ENCODE data around the gene ANKRD42. TPM values are rescaled to one million over a fixed set of nuclear protein-coding genes. Genes with fewer than 3 reads are reported as not detected.

The ANKRD42 gene
- total and polyA plus RNA-seq, 5 donors from 2014 or later: 1.3 to 4.2 (median 3.2) TPM

DNA sequence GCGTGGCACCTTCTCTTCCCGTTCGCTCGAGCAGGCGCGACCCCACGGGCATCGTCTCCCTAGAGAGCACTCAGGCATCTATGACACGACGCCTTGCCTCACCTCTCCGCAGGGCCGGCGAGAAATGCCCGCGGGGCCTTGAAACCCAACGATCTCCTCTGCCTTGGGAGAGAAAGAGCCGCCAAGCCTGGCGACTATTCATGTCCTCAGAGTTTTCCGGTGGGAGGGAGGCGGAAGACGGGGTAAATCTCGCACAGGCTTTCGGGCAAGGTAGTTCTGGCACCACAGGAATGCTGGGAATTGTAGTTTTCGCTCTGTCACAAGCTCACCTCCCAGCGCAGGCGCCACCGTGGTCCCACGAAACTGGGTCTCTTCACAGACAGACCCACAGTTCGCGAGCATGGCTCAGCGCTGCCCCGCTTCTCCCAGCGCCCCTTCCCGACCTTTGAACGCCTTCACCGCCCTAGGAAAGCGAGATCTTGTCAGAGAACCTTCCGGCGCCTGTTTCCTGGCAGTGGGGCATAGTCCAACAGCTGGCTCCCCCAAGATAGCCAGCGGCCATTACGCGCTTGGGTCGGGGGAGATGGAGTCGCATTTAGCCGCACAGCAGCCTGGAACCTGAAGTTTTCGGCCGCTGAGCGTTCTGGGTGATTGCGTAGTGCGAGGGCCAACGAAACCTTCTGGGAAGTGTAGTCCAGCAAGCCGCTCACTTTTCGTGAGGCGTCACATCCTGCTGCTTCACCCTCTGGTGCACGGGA lies 92.4 kb downstream of the ANKRD42 start, which contains the start of gene CCDC90B:
CCDC90B (minus strand) TSS at position 597 of the 758 bp plus-strand sequence; CDS start at position 202, 395 bp downstream.
- Mint-ChIP-seq H3K4me1 (peaks cover 12 to 50% (median 36%) of the 10 kb centered on the region in 4 donors), H3K27me3 (peaks cover 14% of the 10 kb centered on the region), H3K27ac (peak within 1 kb of the TSS; percentile 93 to 100 (median 98))

DNA sequence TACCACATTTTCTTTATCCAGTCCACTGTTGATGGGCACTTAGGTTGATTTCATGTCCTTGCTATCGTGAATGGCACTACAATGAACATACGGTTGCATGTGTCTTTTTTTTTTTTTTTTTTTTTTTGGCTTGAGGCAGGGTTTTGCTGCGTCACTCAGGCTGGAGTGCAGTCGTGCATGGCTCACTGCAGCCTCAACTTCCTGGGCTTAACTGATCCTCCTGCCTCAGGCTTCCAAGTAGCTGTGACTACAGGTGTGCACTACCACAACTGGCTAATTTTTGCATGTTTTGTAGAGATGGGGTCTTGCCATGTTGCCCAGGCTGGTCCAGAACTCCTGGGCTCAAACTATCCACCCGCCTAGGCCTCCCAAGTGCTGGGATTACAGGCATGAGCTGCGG lies 94.1 kb downstream of the ANKRD42 start:
- no peak overlapping the region for H3K27ac ChIP-seq (ENCODE audit: insufficient read depth, low read length, poor library complexity, severe bottlenecking)
- peak overlapping the region in 2 of 3 donors; percentile 14 to 98 for H3K27ac Mint-ChIP-seq
- peak overlapping the region in 1 of 4 donors; percentile 59 for H3K4me3 Mint-ChIP-seq

More for the DNA sequence above, 92.4 kb downstream of the ANKRD42 start, which contains the start of gene CCDC90B:
- DNase-seq: peak; percentile 91 to 98 (median 97)
- Histone ChIP-seq H3K9me3 (ENCODE audit: control insufficient read depth in 2 of 2, low read length in 2 of 2) (no peaks in the 10 kb centered on the region), H3K36me3 (ENCODE audit: control insufficient read depth, insufficient read depth, low read length) (no peaks in the 10 kb centered on the region), H3K4me1 (ENCODE audit: control insufficient read depth, insufficient read depth, low read length, poor library complexity, severe bottlenecking) (peaks cover 16% of the 10 kb centered on the region), H3K27ac (ENCODE audit: insufficient read depth, low read length, poor library complexity, severe bottlenecking) (peak within 1 kb of the TSS; percentile 98), H3K27me3 (ENCODE audit: control insufficient read depth, insufficient read depth, low read length) (no peaks in the 10 kb centered on the region), H3K4me3 (ENCODE audit: low read depth, low read length) (peak within 1 kb of the TSS; percentile 93)
- Mint-ChIP-seq H3K36me3 (no peaks in the 10 kb centered on the region), H3K9me3 (peaks cover 0 to 4% (median 0%) of the 10 kb centered on the region in 7 donors), H3K4me3 (peak within 1 kb of the TSS; percentile 94 to 99 (median 98))
- peak; percentile 91 to 92 for ATAC-seq (ENCODE audit: low read depth in 2 of 2)

DNA sequence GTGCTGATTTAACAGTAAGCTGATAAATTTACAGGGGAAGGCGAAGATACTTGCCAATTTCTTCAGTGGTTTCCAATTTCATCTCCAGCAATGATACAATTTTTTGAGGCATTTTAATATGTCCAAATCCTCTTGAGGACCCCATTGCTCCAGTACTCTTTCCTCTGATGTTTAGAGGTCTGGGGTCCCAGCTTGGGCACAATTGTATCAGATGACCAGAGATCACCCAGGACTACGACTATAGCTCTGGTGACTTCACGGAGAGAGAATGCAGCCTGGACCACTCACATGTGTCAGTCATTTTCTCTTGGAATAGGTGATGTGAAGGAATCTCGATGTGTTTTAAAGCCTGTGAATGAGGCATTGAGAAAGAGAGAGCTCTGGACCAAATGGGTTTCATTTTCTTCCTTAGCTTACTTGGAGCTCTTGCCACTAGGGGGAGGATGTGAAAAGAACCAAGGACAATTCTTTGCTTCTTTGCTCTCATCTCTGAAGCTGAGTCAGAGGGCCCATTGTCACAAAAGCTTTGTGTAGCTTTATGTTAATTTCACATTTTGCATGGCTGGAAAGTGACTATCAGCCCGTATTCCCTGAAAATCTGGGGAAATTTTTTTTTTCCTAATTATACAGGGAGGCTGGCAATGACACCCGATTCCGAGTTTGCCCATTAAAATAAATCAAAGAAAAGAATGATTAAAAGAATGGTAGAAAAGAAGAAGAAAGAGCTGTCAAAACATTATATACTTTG lies 99.4 kb downstream of the ANKRD42 start:
- no peaks in the 10 kb centered on the region for H3K9me3 Mint-ChIP-seq

More for the DNA sequence above, 94.1 kb downstream of the ANKRD42 start:
- peaks cover 7% of the 10 kb centered on the region for H3K27me3 ChIP-seq (ENCODE audit: control insufficient read depth, insufficient read depth, low read length)
- peaks cover 14% of the 10 kb centered on the region for H3K27me3 Mint-ChIP-seq
- ATAC-seq (ENCODE audit: low read depth in 2 of 2) (no peak), DNase-seq (no peak)
- peaks cover 16% of the 10 kb centered on the region for H3K4me1 ChIP-seq (ENCODE audit: control insufficient read depth, insufficient read depth, low read length, poor library complexity, severe bottlenecking)
- H3K36me3 Mint-ChIP-seq: no peaks in the 10 kb centered on the region
- H3K4me3 ChIP-seq (ENCODE audit: low read depth, low read length): no peak overlapping the region
- no peaks in the 10 kb centered on the region for H3K9me3 ChIP-seq (ENCODE audit: control insufficient read depth in 2 of 2, low read length in 2 of 2)
- peaks cover 12 to 35% (median 29%) of the 10 kb centered on the region in 4 donors for H3K4me1 Mint-ChIP-seq
- H3K9me3 Mint-ChIP-seq: peaks cover 0 to 4% (median 0%) of the 10 kb centered on the region in 7 donors
- H3K36me3 ChIP-seq (ENCODE audit: control insufficient read depth, insufficient read depth, low read length): no peaks in the 10 kb centered on the region

DNA sequence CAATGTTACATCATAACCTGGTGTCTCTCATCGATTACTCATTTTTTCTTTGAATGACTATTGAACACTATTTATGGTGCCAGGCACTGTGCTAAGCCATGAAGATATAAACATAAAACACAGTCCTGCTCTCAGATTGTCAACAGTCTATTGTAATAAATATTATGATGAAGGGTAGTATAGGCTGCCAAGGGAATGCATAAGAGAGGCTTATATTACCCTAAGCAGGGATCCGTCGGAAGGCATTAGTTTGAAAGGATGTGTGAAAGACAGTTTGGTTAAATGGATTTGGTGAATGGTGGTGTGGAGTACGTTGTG lies 99.9 kb downstream of the ANKRD42 start:
- peak overlapping the region in 1 of 4 donors; percentile 7 for H3K4me3 Mint-ChIP-seq
- H3K27me3 Mint-ChIP-seq: peaks cover 31% of the 10 kb centered on the region
- H3K4me1 Mint-ChIP-seq: peaks cover 3 to 6% (median 6%) of the 10 kb centered on the region in 4 donors

More for the DNA sequence above, 99.4 kb downstream of the ANKRD42 start:
- Mint-ChIP-seq H3K4me1 (peaks cover 3 to 6% (median 6%) of the 10 kb centered on the region in 4 donors), H3K36me3 (no peaks in the 10 kb centered on the region), H3K27me3 (peaks cover 30% of the 10 kb centered on the region), H3K4me3 (peak overlapping the region in 2 of 4 donors; percentile 26 to 34), H3K27ac (no peak overlapping the region)
- no peaks in the 10 kb centered on the region for H3K4me1 ChIP-seq (ENCODE audit: control insufficient read depth, insufficient read depth, low read length, poor library complexity, severe bottlenecking)
- ATAC-seq (ENCODE audit: low read depth in 2 of 2) (peak; percentile 77 to 79), DNase-seq (peak in 2 of 3 donors; percentile 28 to 69)
- H3K27me3 ChIP-seq (ENCODE audit: control insufficient read depth, insufficient read depth, low read length): peaks cover 10% of the 10 kb centered on the region
- H3K27ac ChIP-seq (ENCODE audit: insufficient read depth, low read length, poor library complexity, severe bottlenecking): no peak overlapping the region
- peak overlapping the region; percentile 47 for H3K4me3 ChIP-seq (ENCODE audit: low read depth, low read length)
- H3K9me3 ChIP-seq (ENCODE audit: control insufficient read depth in 2 of 2, low read length in 2 of 2): no peaks in the 10 kb centered on the region
- no peaks in the 10 kb centered on the region for H3K36me3 ChIP-seq (ENCODE audit: control insufficient read depth, insufficient read depth, low read length)

DNA sequence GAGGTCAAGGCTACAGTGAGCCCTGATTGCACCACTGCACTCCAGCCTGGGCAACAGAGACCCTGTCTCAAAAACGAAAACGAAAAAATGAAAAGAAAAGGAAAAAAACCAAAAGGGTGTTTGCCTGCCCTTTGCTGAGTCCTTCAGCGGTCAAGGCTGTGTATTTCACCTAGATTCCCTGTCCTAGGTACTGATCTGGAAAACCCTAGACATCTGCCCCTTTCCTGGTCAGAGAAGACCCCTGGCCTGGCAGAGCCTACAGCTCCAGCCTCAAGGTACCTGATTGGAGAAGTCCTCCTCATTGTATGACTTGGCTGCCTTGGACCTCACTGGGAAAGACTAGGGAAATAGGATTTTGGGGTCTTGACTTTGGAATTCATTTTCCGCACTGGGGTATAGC lies 100.7 kb downstream of the ANKRD42 start:
- Histone ChIP-seq H3K27ac (ENCODE audit: insufficient read depth, low read length, poor library complexity, severe bottlenecking) (no peak overlapping the region), H3K9me3 (ENCODE audit: control insufficient read depth in 2 of 2, low read length in 2 of 2) (no peaks in the 10 kb centered on the region), H3K27me3 (ENCODE audit: control insufficient read depth, insufficient read depth, low read length) (peaks cover 10% of the 10 kb centered on the region), H3K4me3 (ENCODE audit: low read depth, low read length) (no peak overlapping the region), H3K4me1 (ENCODE audit: control insufficient read depth, insufficient read depth, low read length, poor library complexity, severe bottlenecking) (no peaks in the 10 kb centered on the region), H3K36me3 (ENCODE audit: control insufficient read depth, insufficient read depth, low read length) (no peaks in the 10 kb centered on the region)
- no peaks in the 10 kb centered on the region for H3K9me3 Mint-ChIP-seq
- H3K4me1 Mint-ChIP-seq: peaks cover 3 to 6% (median 6%) of the 10 kb centered on the region in 4 donors
- no peak overlapping the region for H3K27ac Mint-ChIP-seq
- H3K4me3 Mint-ChIP-seq: no peak overlapping the region
- DNase-seq: no peak
- ATAC-seq (ENCODE audit: low read depth in 2 of 2): no peak
- H3K27me3 Mint-ChIP-seq: peaks cover 33% of the 10 kb centered on the region
- no peaks in the 10 kb centered on the region for H3K36me3 Mint-ChIP-seq

More for the DNA sequence above, 99.9 kb downstream of the ANKRD42 start:
- H3K36me3 Mint-ChIP-seq: no peaks in the 10 kb centered on the region
- no peak for DNase-seq
- H3K9me3 Mint-ChIP-seq: no peaks in the 10 kb centered on the region
- H3K9me3 ChIP-seq (ENCODE audit: control insufficient read depth in 2 of 2, low read length in 2 of 2): no peaks in the 10 kb centered on the region
- no peaks in the 10 kb centered on the region for H3K36me3 ChIP-seq (ENCODE audit: control insufficient read depth, insufficient read depth, low read length)
- no peaks in the 10 kb centered on the region for H3K4me1 ChIP-seq (ENCODE audit: control insufficient read depth, insufficient read depth, low read length, poor library complexity, severe bottlenecking)
- H3K4me3 ChIP-seq (ENCODE audit: low read depth, low read length): no peak overlapping the region
- no peak for ATAC-seq (ENCODE audit: low read depth in 2 of 2)
- H3K27ac Mint-ChIP-seq: no peak overlapping the region
- H3K27ac ChIP-seq (ENCODE audit: insufficient read depth, low read length, poor library complexity, severe bottlenecking): no peak overlapping the region
- peaks cover 10% of the 10 kb centered on the region for H3K27me3 ChIP-seq (ENCODE audit: control insufficient read depth, insufficient read depth, low read length)

Other genes starting within 250 kb of the ANKRD42 start
- 66.3 TPM for gene RAB30, start 121.8 kb upstream of the ANKRD42 start, total RNA-seq
- gene RAB30, start 121.8 kb upstream of the ANKRD42 start, polyA plus RNA-seq: 10 to 100 TPM; 13.3 to 27.4 (median 21.4) TPM
- gene PCF11, start 36.6 kb upstream of the ANKRD42 start, total RNA-seq: 161 TPM
- 10 to 100 TPM; 19.2 to 33.3 (median 26.2) TPM for gene PCF11, start 36.6 kb upstream of the ANKRD42 start, polyA plus RNA-seq
- gene CCDC90B, start 92.7 kb downstream of the ANKRD42 start, total RNA-seq: 35.9 TPM
- 10 to 100 TPM; 68.5 to 77.6 (median 73.3) TPM for gene CCDC90B, start 92.7 kb downstream of the ANKRD42 start, polyA plus RNA-seq